Measurements from ENCODE around the gene KIF2A.

KIF2A gene

GRCh38 chr5:62305358-62305714 is 670 bp upstream of the KIF2A start:
- Histone ChIP-seq H3K9me3 (replicated peaks; ENCODE audit: insufficient read depth, low read length) (no peaks in the 10 kb centered on the region), H3K79me2 (ENCODE audit: low read length) (peaks cover 41% of the 10 kb centered on the region), H2AFZ (ENCODE audit: low read length) (peak overlapping the region; percentile 100), H3K27me3 (replicated peaks; ENCODE audit: insufficient read depth, low read length) (no peaks in the 10 kb centered on the region), H3K4me3 (ENCODE audit: low read length) (peak overlapping the region; percentile 74), H3F3A (ENCODE audit: insufficient read depth, low read length) (no peaks in the 10 kb centered on the region), H4K20me1 (ENCODE audit: insufficient read depth, low read length) (peaks cover 13% of the 10 kb centered on the region; the same call in 1 of the 2 replicates), H3K27ac (ENCODE audit: low read length) (peak overlapping the region; percentile 63; the same call in 1 of the 2 replicates), H3K4me1 (ENCODE audit: low read length) (peaks cover 16% of the 10 kb centered on the region), H3K9me2 (replicated peaks; ENCODE audit: insufficient read depth, low read length) (no peaks in the 10 kb centered on the region), H3K9ac (ENCODE audit: low read length) (peak overlapping the region; percentile 47), H3K4me2 (ENCODE audit: low read depth, low read length) (peak overlapping the region; percentile 89), H3K36me3 (replicated peaks; ENCODE audit: insufficient read depth, low read length) (0 out of 2 replicates have a peak, but pooled peaks cover 3% of the 10 kb centered on the region)
- TF ChIP-seq EZH2 (optimal IDR thresholded peaks at IDR 0.05; ENCODE audit: low read depth, low read length), result no peak
- TF ChIP-seq CTCF (IDR thresholded peaks at IDR 0.05; ENCODE audit: low read length), result no peak
- no peak for TF ChIP-seq EZH2phosphoT487 (IDR thresholded peaks at IDR 0.05; ENCODE audit: low read length)
- DNase-seq, result no peak

DNA sequence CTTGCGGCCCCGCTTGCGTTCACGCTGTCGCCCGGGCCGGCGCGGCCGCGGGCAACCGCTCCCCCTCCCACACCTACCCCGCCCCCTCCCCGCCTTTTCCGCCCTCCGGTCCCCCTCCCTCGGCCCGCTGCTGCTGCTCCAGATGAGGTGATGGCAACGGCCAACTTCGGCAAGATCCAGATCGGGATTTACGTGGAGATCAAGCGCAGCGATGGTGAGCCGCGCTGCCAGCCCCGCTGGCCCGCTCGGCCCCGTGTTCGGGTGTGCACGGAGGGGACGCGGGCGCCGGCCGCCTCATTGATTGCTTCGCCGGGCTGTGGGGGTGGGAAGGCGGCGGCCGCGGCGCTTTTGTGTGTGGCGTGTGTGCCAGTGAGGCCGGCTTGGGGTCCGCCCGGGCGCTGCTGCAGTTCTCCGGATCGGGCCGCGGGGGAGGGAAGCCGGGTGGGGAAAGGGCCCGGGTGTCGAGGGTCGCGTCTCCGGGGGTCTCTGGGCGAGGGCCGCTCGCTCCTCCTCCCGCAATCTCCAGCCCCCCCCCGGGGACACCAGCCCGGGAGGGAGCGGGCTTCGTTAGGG is 403 bp downstream of the KIF2A start:
- Histone ChIP-seq H3K4me3 (ENCODE audit: low read length) (peak overlapping the region; percentile 74), H4K20me1 (ENCODE audit: insufficient read depth, low read length) (peaks cover 13% of the 10 kb centered on the region), H3K79me2 (ENCODE audit: low read length) (peaks cover 52% of the 10 kb centered on the region), H3K9me2 (replicated peaks; ENCODE audit: insufficient read depth, low read length) (no peaks in the 10 kb centered on the region), H3K4me2 (ENCODE audit: low read depth, low read length) (peak overlapping the region; percentile 94), H3K27me3 (replicated peaks; ENCODE audit: insufficient read depth, low read length) (no peaks in the 10 kb centered on the region), H3K36me3 (replicated peaks; ENCODE audit: insufficient read depth, low read length) (0 out of 2 replicates have a peak, but pooled peaks cover 3% of the 10 kb centered on the region), H3K9me3 (replicated peaks; ENCODE audit: insufficient read depth, low read length) (no peaks in the 10 kb centered on the region), H3K9ac (ENCODE audit: low read length) (peak overlapping the region; percentile 79), H3K4me1 (ENCODE audit: low read length) (peaks cover 16% of the 10 kb centered on the region), H3K27ac (ENCODE audit: low read length) (peak overlapping the region; percentile 58), H2AFZ (ENCODE audit: low read length) (peak overlapping the region; percentile 77), H3F3A (ENCODE audit: insufficient read depth, low read length) (no peaks in the 10 kb centered on the region)
- DNase-seq, result no peak
- TF ChIP-seq CTCF (IDR thresholded peaks at IDR 0.05; ENCODE audit: low read length), result no peak
- TF ChIP-seq EZH2phosphoT487 (IDR thresholded peaks at IDR 0.05; ENCODE audit: low read length), result no peak
- TF ChIP-seq EZH2 (optimal IDR thresholded peaks at IDR 0.05; ENCODE audit: low read depth, low read length), result no peak

GRCh38 chr5:62306896-62307689 is 1.1 kb downstream of the KIF2A start:
- no peaks in the 10 kb centered on the region for H3F3A ChIP-seq (ENCODE audit: insufficient read depth, low read length)
- 0 out of 2 replicates have a peak, but pooled peaks cover 3% of the 10 kb centered on the region for H3K36me3 ChIP-seq (replicated peaks; ENCODE audit: insufficient read depth, low read length)
- peak overlapping the region; percentile 94 for H3K4me2 ChIP-seq (ENCODE audit: low read depth, low read length)
- peak overlapping the region; percentile 58; the same call in 1 of the 2 replicates for H3K27ac ChIP-seq (ENCODE audit: low read length)
- H3K27me3 ChIP-seq (replicated peaks; ENCODE audit: insufficient read depth, low read length), result no peaks in the 10 kb centered on the region
- H3K79me2 ChIP-seq (ENCODE audit: low read length), result peaks cover 58% of the 10 kb centered on the region
- peak; percentile 29 for DNase-seq
- peak overlapping the region; percentile 77 for H2AFZ ChIP-seq (ENCODE audit: low read length)
- H3K4me1 ChIP-seq (ENCODE audit: low read length), result peaks cover 16% of the 10 kb centered on the region
- no peak for TF ChIP-seq EZH2 (optimal IDR thresholded peaks at IDR 0.05; ENCODE audit: low read depth, low read length)
- no peak for TF ChIP-seq EZH2phosphoT487 (IDR thresholded peaks at IDR 0.05; ENCODE audit: low read length)
- TF ChIP-seq CTCF (IDR thresholded peaks at IDR 0.05; ENCODE audit: low read length), result no peak
- H3K9ac ChIP-seq (ENCODE audit: low read length), result peak overlapping the region; percentile 79
- H3K9me2 ChIP-seq (replicated peaks; ENCODE audit: insufficient read depth, low read length), result no peaks in the 10 kb centered on the region
- H3K9me3 ChIP-seq (replicated peaks; ENCODE audit: insufficient read depth, low read length), result no peaks in the 10 kb centered on the region
- peak overlapping the region; percentile 74 for H3K4me3 ChIP-seq (ENCODE audit: low read length)
- H4K20me1 ChIP-seq (ENCODE audit: insufficient read depth, low read length), result peaks cover 13% of the 10 kb centered on the region

All from MM.1S (cell line).